Measurements from ENCODE around the gene RTN4RL1.

RTN4RL1 gene

GRCh38 chr17:2043785-2044184, 18.7 kb upstream of the RTN4RL1 start:
- no peak for DNase-seq

GRCh38 chr17:2042933-2043332, 17.8 kb upstream of the RTN4RL1 start:
- DNase-seq, result no peak

- DNase-seq, result no peak
Observed at GRCh38 chr17:2042390-2042847, 17.3 kb upstream of the RTN4RL1 start.

GRCh38 chr17:2041561-2042389, 16.6 kb upstream of the RTN4RL1 start, which contains the start of gene OVCA2:
OVCA2 (plus strand) TSS chr17:2042022; CDS start chr17:2042048, 26 bp downstream.
- DNase-seq, result peak; percentile 89

- no peak for DNase-seq
Observed at GRCh38 chr17:2040942-2041560, 15.9 kb upstream of the RTN4RL1 start.

GRCh38 chr17:2040219-2040827, 15.2 kb upstream of the RTN4RL1 start:
- DNase-seq, result no peak

- DNase-seq, result no peak
Observed at GRCh38 chr17:2037155-2037554, 12.0 kb upstream of the RTN4RL1 start.

GRCh38 chr17:2035541-2036488, 10.7 kb upstream of the RTN4RL1 start:
- no peak for DNase-seq

- no peak for DNase-seq
Observed at GRCh38 chr17:2034806-2035540, 9.8 kb upstream of the RTN4RL1 start.

GRCh38 chr17:2034157-2034556, 9.0 kb upstream of the RTN4RL1 start:
- DNase-seq, result no peak

GRCh38 chr17:2033153-2033552, 8.0 kb upstream of the RTN4RL1 start:
- no peak for DNase-seq

GRCh38 chr17:2030779-2031163, 5.6 kb upstream of the RTN4RL1 start:
- no peak for DNase-seq

GRCh38 chr17:2029911-2030778, 5.0 kb upstream of the RTN4RL1 start, which contains the start of gene DPH1:
DPH1 (plus strand) TSS chr17:2030153; CDS start chr17:2030170, 17 bp downstream.
- peak; percentile 59 for DNase-seq

- DNase-seq, result no peak
Observed at GRCh38 chr17:2028737-2029136, 3.6 kb upstream of the RTN4RL1 start.

GRCh38 chr17:2028234-2028614, 3.1 kb upstream of the RTN4RL1 start:
- DNase-seq, result no peak

GRCh38 chr17:2027528-2028233, 2.5 kb upstream of the RTN4RL1 start:
- DNase-seq, result no peak

GRCh38 chr17:2025622-2026309, 632 bp upstream of the RTN4RL1 start:
- no peak for DNase-seq

GRCh38 chr17:2024572-2025219, 438 bp downstream of the RTN4RL1 start:
- no peak for DNase-seq
